IMR-90 (cell line): Measurements from ENCODE around the gene DNASE1. TPM values are rescaled to one million over a fixed set of nuclear protein-coding genes. Genes with fewer than 3 reads are reported as not detected.

Source experiments
- ATAC-seq: fragments of 200-7000 bp; cut with Tn5 transposase; 2 replicates; pipeline ENCODE4 v1.9.1; 2020; ENCODE audit warnings: low read depth, mild to moderate bottlenecking, moderate library complexity
- BruUV-seq: library from RNA; stranded (reverse); fragments of 400-500 nt; replicated peaks from 2 replicates; lab custom pipeline; 2021; lab: Mats Ljungman, UMichigan
- CTCF ChIA-PET: fragments of 300-600 bp; formaldehyde crosslinking; extraction: SDS; loops from one replicate; lab custom pipeline; 2021; ENCODE audit warnings: antibody characterized with exemption; lab: Yijun Ruan, JAX
- POLR2A ChIA-PET: fragments of 300-600 bp; sonication (Branson Sonifier 250); formaldehyde crosslinking; loops from one replicate; lab custom pipeline; 2022; ENCODE audit warnings: antibody characterized with exemption; ENCODE audit not compliant: unreplicated experiment; lab: Charles Lee
- DNase-seq: peaks from one replicate; pipeline ENCODE4 v3.0.0; 2013
- H2AFZ ChIP-seq: replicated peaks from 2 replicates; pipeline ENCODE3; 2013; ENCODE audit warnings: low read length, mild to moderate bottlenecking; ENCODE audit not compliant: poor library complexity
- H2AK5ac ChIP-seq: 2 replicates; pipeline ENCODE4 v1.6.1; 2013; ENCODE audit warnings: low read depth, low read length, inconsistent platforms
- H2AK9ac ChIP-seq: replicated peaks from 2 replicates; pipeline ENCODE3; 2013; ENCODE audit warnings: mild to moderate bottlenecking, low read depth, low read length, moderate library complexity; ENCODE audit not compliant: poor library complexity
- H2BK120ac ChIP-seq: 2 replicates; pipeline ENCODE4 v1.6.1; 2013; ENCODE audit warnings: low read depth, low read length, inconsistent platforms
- H2BK15ac ChIP-seq: 3 replicates; pipeline ENCODE4 v1.6.1; 2013; ENCODE audit warnings: low read depth, low read length, inconsistent platforms
- H2BK20ac ChIP-seq: 2 replicates; pipeline ENCODE4 v1.6.1; 2013; ENCODE audit warnings: low read depth, mild to moderate bottlenecking, inconsistent platforms, low read length, moderate library complexity
- H2BK5ac ChIP-seq: 2 replicates; pipeline ENCODE4 v1.6.1; 2013; ENCODE audit warnings: mild to moderate bottlenecking, low read depth, low read length, inconsistent platforms; ENCODE audit not compliant: poor library complexity, severe bottlenecking
- H3K14ac ChIP-seq: replicated peaks from 2 replicates; pipeline ENCODE4 v1.6.1; 2013; ENCODE audit warnings: low read depth, low read length, inconsistent platforms
- H3K18ac ChIP-seq: 2 replicates; pipeline ENCODE4 v1.6.1; 2013; ENCODE audit warnings: low read depth, low read length, control low read depth
- H3K23ac ChIP-seq: 2 replicates; pipeline ENCODE4 v1.6.1; 2013; ENCODE audit warnings: low read depth, low read length, inconsistent platforms
- H3K27ac ChIP-seq: 2 replicates; pipeline ENCODE4 v1.5.1; 2013; ENCODE audit warnings: mild to moderate bottlenecking, control low read depth, low read length; ENCODE audit not compliant: insufficient read depth
- H3K27me3 ChIP-seq: 2 replicates; pipeline ENCODE4 v1.6.1; 2013; ENCODE audit warnings: low read length; ENCODE audit not compliant: control insufficient read depth, insufficient read depth
- H3K36me3 ChIP-seq: 2 replicates; pipeline ENCODE4 v1.6.1; 2013; ENCODE audit warnings: low read length, mixed read lengths; ENCODE audit not compliant: control insufficient read depth, insufficient read depth
- H3K4ac ChIP-seq: 2 replicates; pipeline ENCODE4 v1.6.1; 2013; ENCODE audit warnings: low read depth, low read length, inconsistent platforms
- H3K4me1 ChIP-seq: 2 replicates; pipeline ENCODE4 v1.6.1; 2013; ENCODE audit warnings: low read length, mixed read lengths; ENCODE audit not compliant: control insufficient read depth, insufficient read depth
- H3K4me2 ChIP-seq: 2 replicates; pipeline ENCODE4 v1.6.1; 2013; ENCODE audit warnings: low read depth, mild to moderate bottlenecking, control low read depth, low read length, moderate library complexity
- H3K4me3 ChIP-seq: 2 replicates; pipeline ENCODE4 v1.5.1; 2013; ENCODE audit warnings: low read depth, mild to moderate bottlenecking, control low read depth, low read length, moderate library complexity; ENCODE audit not compliant: insufficient read depth
- H3K56ac ChIP-seq: 2 replicates; pipeline ENCODE4 v1.6.1; 2013; ENCODE audit warnings: low read length, inconsistent platforms; ENCODE audit not compliant: insufficient read depth; ENCODE audit errors: extremely low read depth
- H3K79me1 ChIP-seq, 2 experiments: 2 replicates each; pipeline ENCODE4 v1.6.1; 2013; ENCODE audit warnings: low read length in 2 of 2, inconsistent platforms in 1 of 2, low read depth in 1 of 2
- H3K9ac ChIP-seq: 2 replicates; pipeline ENCODE4 v1.6.1; 2013; ENCODE audit warnings: low read depth, low read length, control low read depth
- H3K9me1 ChIP-seq: 2 replicates; pipeline ENCODE4 v1.6.1; 2013; ENCODE audit warnings: low read length, inconsistent platforms; ENCODE audit not compliant: insufficient read depth
- H3K9me3 ChIP-seq: 2 replicates; pipeline ENCODE4 v1.6.1; 2013; ENCODE audit warnings: low read length; ENCODE audit not compliant: control insufficient read depth, insufficient read depth
- H4K20me1 ChIP-seq: 2 replicates; pipeline ENCODE4 v1.6.1; 2013; ENCODE audit warnings: low read length, inconsistent platforms; ENCODE audit not compliant: insufficient read depth
- H4K5ac ChIP-seq: 2 replicates; pipeline ENCODE4 v1.6.1; 2013; ENCODE audit warnings: mild to moderate bottlenecking, low read depth, low read length, control low read depth
- H4K8ac ChIP-seq, 2 experiments: 2 replicates each; pipeline ENCODE4 v1.6.1; 2013; ENCODE audit warnings: low read depth in 2 of 2, low read length in 2 of 2, control low read depth in 1 of 2, inconsistent platforms in 1 of 2
- H4K91ac ChIP-seq: 2 replicates; pipeline ENCODE4 v1.6.1; 2013; ENCODE audit warnings: low read depth, low read length, inconsistent platforms; ENCODE audit not compliant: insufficient read depth
- BHLHE40 ChIP-seq: fragments of 150-350 bp; IDR thresholded peaks from 2 replicates; pipeline ENCODE4 v1.6.1; 2016; ENCODE audit warnings: mild to moderate bottlenecking, low read depth, low read length
- CEBPB ChIP-seq: IDR thresholded peaks from 2 replicates; pipeline ENCODE4 v1.6.1; 2012; ENCODE audit warnings: low read depth, low read length, improper control_type of control experiment
- CHD1 ChIP-seq: IDR thresholded peaks from 2 replicates; pipeline ENCODE4 v1.6.1; 2012; ENCODE audit warnings: low read depth, low read length, improper control_type of control experiment
- CTCF ChIP-seq: conservative IDR thresholded peaks from 2 replicates; pipeline ENCODE4 v1.5.1; 2012; ENCODE audit warnings: mild to moderate bottlenecking, low read depth, low read length, improper control_type of control experiment
- FOS ChIP-seq: fragments of 150-350 bp; IDR thresholded peaks from 2 replicates; pipeline ENCODE4 v1.6.1; 2016; ENCODE audit warnings: low read depth, low read length
- MAFK ChIP-seq: IDR thresholded peaks from 2 replicates; pipeline ENCODE4 v1.6.1; 2012; ENCODE audit warnings: low read depth, low read length, improper control_type of control experiment
- MAZ ChIP-seq: IDR thresholded peaks from 2 replicates; pipeline ENCODE4 v1.6.1; 2012; ENCODE audit warnings: low read depth, mild to moderate bottlenecking, low read length, improper control_type of control experiment, moderate library complexity, borderline replicate concordance
- MXI1 ChIP-seq: IDR thresholded peaks from 2 replicates; pipeline ENCODE4 v1.6.1; 2012; ENCODE audit warnings: low read depth, mild to moderate bottlenecking, low read length, moderate library complexity, borderline replicate concordance
- NFE2L2 ChIP-seq: fragments of 150-350 bp; IDR thresholded peaks from 2 replicates; pipeline ENCODE4 v1.6.1; 2016; ENCODE audit warnings: low read depth, mild to moderate bottlenecking, low read length
- POLR2A ChIP-seq: IDR thresholded peaks from 2 replicates; pipeline ENCODE4 v1.6.1; 2012; ENCODE audit warnings: mild to moderate bottlenecking, low read depth, low read length
- RAD21 ChIP-seq: IDR thresholded peaks from 2 replicates; pipeline ENCODE4 v1.6.1; 2012; ENCODE audit warnings: low read length, improper control_type of control experiment
- RCOR1 ChIP-seq: IDR thresholded peaks from 2 replicates; pipeline ENCODE4 v1.6.1; 2012; ENCODE audit warnings: mild to moderate bottlenecking, low read length, improper control_type of control experiment; ENCODE audit not compliant: insufficient replicate concordance
- RFX5 ChIP-seq: IDR thresholded peaks from 2 replicates; pipeline ENCODE4 v1.8.0; 2012; ENCODE audit warnings: low read depth, mild to moderate bottlenecking, low read length, moderate library complexity
- SMC3 ChIP-seq: fragments of 150-350 bp; IDR thresholded peaks from 2 replicates; pipeline ENCODE4 v1.6.1; 2016; ENCODE audit warnings: low read depth, mild to moderate bottlenecking, antibody characterized with exemption, low read length, moderate library complexity
- USF2 ChIP-seq: fragments of 150-350 bp; IDR thresholded peaks from 2 replicates; pipeline ENCODE4 v1.6.1; 2017; ENCODE audit warnings: mild to moderate bottlenecking, antibody characterized with exemption, low read length, low read depth
- WGBS, 2 experiments: methylation state at CpG; one replicate each; pipeline versions ENCODE4 v1.1.5 to v1.1.7; 2013; ENCODE audit warnings: missing lambda C conversion rate in 2 of 2; ENCODE audit not compliant: insufficient read length in 1 of 2; ENCODE audit errors: extremely low coverage in 2 of 2; 5-methylcytosine and 5-hydroxymethylcytosine counted together
- dilution Hi-C: fragments of 300-500 bp; cut with HindIII; formaldehyde crosslinking; loops from one replicate; pipeline ENCODE4 v1.14.3; 2018; ENCODE audit warnings: low sequenced_read_pairs; ENCODE audit not compliant: unreplicated experiment
- in situ Hi-C: fragments of 300-500 bp; cut with MboI; formaldehyde crosslinking; loops from 3 replicates; pipeline ENCODE4 v1.14.3; 2019; ENCODE audit warnings: low sequenced_read_pairs, inconsistent platforms, mixed read lengths
- intact Hi-C: fragments of 100-400 bp; cut with micrococcal nuclease; formaldehyde crosslinking; loops from 2 replicates; pipeline ENCODE4 v1.10.0; 2022
- polyA plus RNA-seq, 3 experiments: library from polyadenylated mRNA; depleted of rRNA; stranded (reverse); fragments of >200 nt; gene quantifications; 2 replicates each; pipeline ENCODE4 v1.2.3, GENCODE V29; 2012; ENCODE audit warnings: low replicate concordance in 1 of 3
- total RNA-seq: library from RNA; depleted of rRNA; stranded (reverse); fragments of >200 nt; gene quantifications from 2 replicates; pipeline ENCODE4 v1.2.3, GENCODE V29; 2012
- TF ChIP-seq, protein P1 (sequence below): fragments of 150-350 bp; IDR thresholded peaks from 2 replicates; pipeline ENCODE4 v1.6.1; 2016; ENCODE audit warnings: low read depth, mild to moderate bottlenecking, low read length, moderate library complexity, borderline replicate concordance

Gene DNASE1
- total and polyA plus RNA-seq, 2 of the 4 experiments (the other 2 are of a cell fraction), result 5.4 to 15.9 TPM

DNA sequence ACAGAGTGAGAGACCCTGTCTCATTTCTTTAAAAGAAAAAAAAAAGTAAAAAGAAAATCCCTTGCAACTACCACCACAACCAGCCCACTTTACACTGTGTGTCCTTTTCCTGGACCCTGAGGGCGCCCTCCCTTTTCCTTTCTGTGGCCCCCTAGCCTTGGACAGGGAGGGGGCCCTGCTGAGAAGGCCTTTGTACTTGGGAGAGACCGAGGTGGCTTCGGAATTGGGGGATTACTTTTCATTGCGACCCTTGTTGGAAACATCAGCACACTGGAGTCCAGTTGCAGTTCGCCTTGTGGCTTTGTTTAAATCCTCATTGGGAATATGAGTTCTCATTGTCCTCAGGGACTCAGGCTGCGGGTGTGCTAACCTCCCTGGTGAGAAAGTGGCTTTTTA, 9.4 kb upstream of the DNASE1 start:
- Histone ChIP-seq H3K9ac (peak overlapping the region; percentile 57), H4K8ac (peak overlapping the region in 1 of 2 experiments; percentile 61; a peak in 1 of 4 replicates), H3K4ac (no peak overlapping the region), H3K36me3 (peaks cover 9% of the 10 kb centered on the region; the same call in 1 of the 2 replicates), H3K9me3 (no peaks in the 10 kb centered on the region), H3K23ac (peak overlapping the region; percentile 1; the same call in 1 of the 2 replicates), H2BK15ac (no peak overlapping the region), H2AK5ac (no peak overlapping the region), H3K14ac (peak overlapping the region; percentile 57; the same call in 1 of the 2 replicates), H4K20me1 (no peaks in the 10 kb centered on the region; the same call in none of the 2 replicates), H2BK120ac (no peak overlapping the region), H3K27me3 (no peaks in the 10 kb centered on the region), H4K5ac (peak overlapping the region; percentile 31; the same call in 1 of the 2 replicates), H2AFZ (peak overlapping the region; percentile 6), H2AK9ac (peak overlapping the region; percentile 2), H3K9me1 (peaks cover 10% of the 10 kb centered on the region; the same call in 1 of the 2 replicates), H3K4me3 (no peak overlapping the region), H3K4me1 (peaks cover 10% of the 10 kb centered on the region), H2BK5ac (no peak overlapping the region), H3K4me2 (peak overlapping the region; percentile 48; the same call in 1 of the 2 replicates), H3K56ac (no peak overlapping the region), H3K27ac (peak overlapping the region; percentile 37; the same call in 1 of the 2 replicates), H4K91ac (no peak overlapping the region), H3K79me1 (no peaks in the 10 kb centered on the region; a peak in 2 of 4 replicates), H3K18ac (peak overlapping the region; percentile 46; the same call in 1 of the 2 replicates), H2BK20ac (no peak overlapping the region)
- ChIA-PET POLR2A (no interaction called here), CTCF (no interaction called here)
- in situ Hi-C loops (no loop called here), intact Hi-C loops (no loop called here), dilution Hi-C loops (no loop called here)
- TF ChIP-seq RCOR1 (no peak), RAD21 (no peak), POLR2A (no peak), MXI1 (no peak), CTCF (no peak), BHLHE40 (no peak), NFE2L2 (no peak), MAZ (no peak), SMC3 (no peak), CHD1 (no peak), FOS (no peak), CEBPB (no peak), MAFK (no peak), USF2 (no peak), RFX5 (no peak)
- TF ChIP-seq, protein P1, sequence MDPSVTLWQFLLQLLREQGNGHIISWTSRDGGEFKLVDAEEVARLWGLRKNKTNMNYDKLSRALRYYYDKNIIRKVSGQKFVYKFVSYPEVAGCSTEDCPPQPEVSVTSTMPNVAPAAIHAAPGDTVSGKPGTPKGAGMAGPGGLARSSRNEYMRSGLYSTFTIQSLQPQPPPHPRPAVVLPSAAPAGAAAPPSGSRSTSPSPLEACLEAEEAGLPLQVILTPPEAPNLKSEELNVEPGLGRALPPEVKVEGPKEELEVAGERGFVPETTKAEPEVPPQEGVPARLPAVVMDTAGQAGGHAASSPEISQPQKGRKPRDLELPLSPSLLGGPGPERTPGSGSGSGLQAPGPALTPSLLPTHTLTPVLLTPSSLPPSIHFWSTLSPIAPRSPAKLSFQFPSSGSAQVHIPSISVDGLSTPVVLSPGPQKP, result no peak
- BruUV-seq, result no TSS peak
- WGBS, 2 experiments, result no CpG with 5 or more reads among the region's 6 CpGs
- ATAC-seq (no peak), DNase-seq (no peak)
